K562 (cell line): Measurements from ENCODE around the gene CLCN6. TPM values are rescaled to one million over a fixed set of nuclear protein-coding genes. Genes with fewer than 3 reads are reported as not detected.

Experiments used
- CBFB ChIP-seq: sonication (generic); formaldehyde crosslinking; IDR thresholded peaks from 2 replicates; pipeline ENCODE4 v1.4.0; 2020; ENCODE audit warnings: mild to moderate bottlenecking, missing genetic modification reagents
- CBX1 ChIP-seq: sonication (generic); IDR thresholded peaks from 2 replicates; pipeline ENCODE4 v1.6.1; 2016; ENCODE audit warnings: antibody characterized with exemption, low read depth, mild to moderate bottlenecking
- CBX3 ChIP-seq, 2 experiments: IDR thresholded peaks; 1 replicate in 1 of 2; 2 replicates in 1 of 2; pipeline ENCODE4 v1.6.1; 2012; ENCODE audit warnings: inconsistent platforms in 2 of 2, low read length in 2 of 2, borderline replicate concordance in 1 of 2, control low read depth in 1 of 2
- CXXC5 ChIP-seq: fragments of 250-450 bp; sonication (Bioruptor Pico); IDR thresholded peaks from 2 replicates; pipeline ENCODE4 v1.8.0; 2022; ENCODE audit warnings: inconsistent platforms, mild to moderate bottlenecking, moderate library complexity
- FUS ChIP-seq: fragments of 200-400 bp; formaldehyde crosslinking; optimal IDR thresholded peaks from 2 replicates; pipeline ENCODE3; 2017; ENCODE audit warnings: low read depth, low read length
- GABPB1 ChIP-seq: sonication (generic); formaldehyde crosslinking; IDR thresholded peaks from 2 replicates; pipeline ENCODE4 v1.8.0; 2022; ENCODE audit warnings: mild to moderate bottlenecking, missing genetic modification reagents
- GATA2 ChIP-seq: sonication (generic); formaldehyde crosslinking; IDR thresholded peaks from 2 replicates; pipeline ENCODE4 v1.4.0; 2020; ENCODE audit warnings: mild to moderate bottlenecking, missing genetic modification reagents
- HCFC1 ChIP-seq: IDR thresholded peaks from 2 replicates; pipeline ENCODE4 v1.6.1; 2012; ENCODE audit warnings: low read depth, low read length, improper control_type of control experiment
- LCOR ChIP-seq: sonication (generic); formaldehyde crosslinking; IDR thresholded peaks from 2 replicates; pipeline ENCODE4 v1.8.0; 2022; ENCODE audit warnings: mild to moderate bottlenecking, missing genetic modification reagents
- NFATC3 ChIP-seq: fragments of 450-650 bp; IDR thresholded peaks from 2 replicates; pipeline ENCODE4 v1.6.1; 2017; ENCODE audit warnings: mild to moderate bottlenecking
- NFIC ChIP-seq: fragments of 450-650 bp; IDR thresholded peaks from 2 replicates; pipeline ENCODE4 v1.6.1; 2017; ENCODE audit warnings: mild to moderate bottlenecking, inconsistent platforms
- NFXL1 ChIP-seq: fragments of 450-650 bp; formaldehyde crosslinking; IDR thresholded peaks from 2 replicates; pipeline ENCODE4 v1.4.0; 2021; ENCODE audit warnings: mild to moderate bottlenecking
- NR1H2 ChIP-seq: sonication (generic); formaldehyde crosslinking; IDR thresholded peaks from 2 replicates; pipeline ENCODE4 v1.4.0; 2020; ENCODE audit warnings: mild to moderate bottlenecking, missing genetic modification reagents
- TAF15 ChIP-seq: fragments of 200-400 bp; formaldehyde crosslinking; IDR thresholded peaks from 2 replicates; pipeline ENCODE4 v1.6.1; 2017; ENCODE audit warnings: mild to moderate bottlenecking, low read depth, low read length, moderate library complexity
- XRCC5 ChIP-seq: fragments of 200-400 bp; formaldehyde crosslinking; IDR thresholded peaks from 2 replicates; pipeline ENCODE4 v1.6.1; 2017; ENCODE audit warnings: low read depth, mild to moderate bottlenecking, low read length
- ZNF584 ChIP-seq: fragments of 200-800 bp; sonication (Bioruptor generic); IDR thresholded peaks from 2 replicates; pipeline ENCODE4 v1.6.1; 2016; ENCODE audit warnings: low read depth, mild to moderate bottlenecking, missing genetic modification characterization, missing compliant biosample characterization
- polyA plus RNA-seq, 8 experiments: library from polyadenylated mRNA; depleted of rRNA in 4 of 8; stranded (reverse) in 5 of 8; unstranded in 3 of 8; fragments of >200 nt; fragmentation: Nextera tagmentation in 2 of 8; fragmentation: Illumina TruSeq in 1 of 8; extraction: Ambion mirVana in 2 of 8; extraction: Trizol in 1 of 8; gene quantifications; 2 replicates each; pipeline versions ENCODE4 v1.2.1 to v1.2.3, GENCODE V29; 2011 to 2014; ENCODE audit warnings: inconsistent platforms in 1 of 8, missing spikeins in 1 of 8
- total RNA-seq, 7 experiments: library from RNA; depleted of rRNA in 6 of 7; stranded (reverse); fragments of >200 nt in 6 of 7; fragmentation: Illumina TruSeq in 2 of 7; extraction: Trizol in 2 of 7; gene quantifications; 2 replicates each; pipeline versions ENCODE4 v1.2.1 to v1.2.3, GENCODE V29; 2011 to 2021; ENCODE audit warnings: low replicate concordance in 1 of 7
- TF ChIP-seq, protein P1 (sequence below): sonication (generic); formaldehyde crosslinking; IDR thresholded peaks from 2 replicates; pipeline ENCODE4 v1.8.0; 2023; ENCODE audit warnings: mild to moderate bottlenecking, missing genetic modification reagents

The CLCN6 gene
- total and polyA plus RNA-seq, 9 of the 15 experiments (the other 6 are each of a cell fraction or from before 2014, with no cell fraction given): 2.0 to 21.8 (median 13.6) TPM

- TF ChIP-seq, protein P1, sequence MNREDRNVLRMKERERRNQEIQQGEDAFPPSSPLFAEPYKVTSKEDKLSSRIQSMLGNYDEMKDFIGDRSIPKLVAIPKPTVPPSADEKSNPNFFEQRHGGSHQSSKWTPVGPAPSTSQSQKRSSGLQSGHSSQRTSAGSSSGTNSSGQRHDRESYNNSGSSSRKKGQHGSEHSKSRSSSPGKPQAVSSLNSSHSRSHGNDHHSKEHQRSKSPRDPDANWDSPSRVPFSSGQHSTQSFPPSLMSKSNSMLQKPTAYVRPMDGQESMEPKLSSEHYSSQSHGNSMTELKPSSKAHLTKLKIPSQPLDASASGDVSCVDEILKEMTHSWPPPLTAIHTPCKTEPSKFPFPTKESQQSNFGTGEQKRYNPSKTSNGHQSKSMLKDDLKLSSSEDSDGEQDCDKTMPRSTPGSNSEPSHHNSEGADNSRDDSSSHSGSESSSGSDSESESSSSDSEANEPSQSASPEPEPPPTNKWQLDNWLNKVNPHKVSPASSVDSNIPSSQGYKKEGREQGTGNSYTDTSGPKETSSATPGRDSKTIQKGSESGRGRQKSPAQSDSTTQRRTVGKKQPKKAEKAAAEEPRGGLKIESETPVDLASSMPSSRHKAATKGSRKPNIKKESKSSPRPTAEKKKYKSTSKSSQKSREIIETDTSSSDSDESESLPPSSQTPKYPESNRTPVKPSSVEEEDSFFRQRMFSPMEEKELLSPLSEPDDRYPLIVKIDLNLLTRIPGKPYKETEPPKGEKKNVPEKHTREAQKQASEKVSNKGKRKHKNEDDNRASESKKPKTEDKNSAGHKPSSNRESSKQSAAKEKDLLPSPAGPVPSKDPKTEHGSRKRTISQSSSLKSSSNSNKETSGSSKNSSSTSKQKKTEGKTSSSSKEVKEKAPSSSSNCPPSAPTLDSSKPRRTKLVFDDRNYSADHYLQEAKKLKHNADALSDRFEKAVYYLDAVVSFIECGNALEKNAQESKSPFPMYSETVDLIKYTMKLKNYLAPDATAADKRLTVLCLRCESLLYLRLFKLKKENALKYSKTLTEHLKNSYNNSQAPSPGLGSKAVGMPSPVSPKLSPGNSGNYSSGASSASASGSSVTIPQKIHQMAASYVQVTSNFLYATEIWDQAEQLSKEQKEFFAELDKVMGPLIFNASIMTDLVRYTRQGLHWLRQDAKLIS (CRISPR knock-in tag): peak; percentile 99
- no peak; the same call in 1 of the 2 replicates for TF ChIP-seq NFIC
- no peak for TF ChIP-seq NFATC3
- no peak for TF ChIP-seq FUS
- no peak for TF ChIP-seq ZNF584 (CRISPR knock-in tag)
- TF ChIP-seq GABPB1 (CRISPR knock-in tag): peak; percentile 86
- peak; percentile 86 for TF ChIP-seq CXXC5 (CRISPR knock-in tag)
- TF ChIP-seq NFXL1 (CRISPR knock-in tag): no peak
- TF ChIP-seq NR1H2 (CRISPR knock-in tag): peak; percentile 74; the same call in 1 of the 2 replicates
- TF ChIP-seq GATA2 (CRISPR knock-in tag): 0 out of 2 replicates have a peak, but pooled peaks have one; percentile 47
- peak; percentile 48 for TF ChIP-seq HCFC1
- no peak for TF ChIP-seq TAF15
- TF ChIP-seq XRCC5: peak; percentile 96
- peak; percentile 51 to 71; a peak in 2 of 3 replicates for TF ChIP-seq CBX3 (IDR thresholded peaks at IDR 0.05; ENCODE audit: borderline replicate concordance in 1 of 2, low read length in 2 of 2)
- peak; percentile 97 for TF ChIP-seq LCOR (CRISPR knock-in tag)
- 0 out of 2 replicates have a peak, but pooled peaks have one; percentile 39 for TF ChIP-seq CBX1
- TF ChIP-seq CBFB (CRISPR knock-in tag): peak; percentile 50; the same call in 1 of the 2 replicates
These were observed 53.2 kb downstream of the CLCN6 start (continued) for GRCh38 chr1:11858968-11859871.
